ENCODE results near the gene FNTB.

The FNTB gene

GRCh38 chr14:65002586-65003210 lies 16.0 kb downstream of the FNTB start:
- Histone ChIP-seq H3K9ac (ENCODE audit: low read depth, low read length) (no peak overlapping the region), H3K36me3 (ENCODE audit: insufficient read depth, low read length) (no peaks in the 10 kb centered on the region)

GRCh38 chr14:65003394-65003793 lies 16.7 kb downstream of the FNTB start:
- no peak overlapping the region for H3K9ac ChIP-seq (ENCODE audit: low read depth, low read length)
- H3K36me3 ChIP-seq (ENCODE audit: insufficient read depth, low read length): no peaks in the 10 kb centered on the region
- H3K9me3 ChIP-seq (ENCODE audit: control insufficient read depth, insufficient read depth, low read length): no peaks in the 10 kb centered on the region
- peaks cover 33% of the 10 kb centered on the region for H3K4me1 ChIP-seq (ENCODE audit: insufficient read depth, low read length)

More at GRCh38 chr14:65002586-65003210, 16.0 kb downstream of the FNTB start:
- Histone ChIP-seq H3K4me1 (ENCODE audit: insufficient read depth, low read length) (peaks cover 36% of the 10 kb centered on the region), H3K9me3 (ENCODE audit: control insufficient read depth, insufficient read depth, low read length) (no peaks in the 10 kb centered on the region)

GRCh38 chr14:65006261-65006721 lies 19.6 kb downstream of the FNTB start:
- no peaks in the 10 kb centered on the region for H3K9me3 ChIP-seq (ENCODE audit: control insufficient read depth, insufficient read depth, low read length)
- H3K4me1 ChIP-seq (ENCODE audit: insufficient read depth, low read length): peaks cover 31% of the 10 kb centered on the region
- no peaks in the 10 kb centered on the region for H3K36me3 ChIP-seq (ENCODE audit: insufficient read depth, low read length)
- H3K9ac ChIP-seq (ENCODE audit: low read depth, low read length): no peak overlapping the region

- no peaks in the 10 kb centered on the region for H3K36me3 ChIP-seq (ENCODE audit: insufficient read depth, low read length)
- H3K9ac ChIP-seq (ENCODE audit: low read depth, low read length): no peak overlapping the region
- no peaks in the 10 kb centered on the region for H3K9me3 ChIP-seq (ENCODE audit: control insufficient read depth, insufficient read depth, low read length)
- H3K4me1 ChIP-seq (ENCODE audit: insufficient read depth, low read length): peaks cover 31% of the 10 kb centered on the region
Observed at GRCh38 chr14:65007202-65007601, 20.5 kb downstream of the FNTB start.

GRCh38 chr14:65010211-65010931 lies 23.7 kb downstream of the FNTB start:
- no peaks in the 10 kb centered on the region for H3K9me3 ChIP-seq (ENCODE audit: control insufficient read depth, insufficient read depth, low read length)
- no peaks in the 10 kb centered on the region; the same call in 1 of the 2 replicates for H3K36me3 ChIP-seq (ENCODE audit: insufficient read depth, low read length)
- H3K4me1 ChIP-seq (ENCODE audit: insufficient read depth, low read length): peaks cover 18% of the 10 kb centered on the region
- no peak overlapping the region for H3K9ac ChIP-seq (ENCODE audit: low read depth, low read length)

- peaks cover 10% of the 10 kb centered on the region for H3K4me1 ChIP-seq (ENCODE audit: insufficient read depth, low read length)
- no peaks in the 10 kb centered on the region; the same call in 1 of the 2 replicates for H3K36me3 ChIP-seq (ENCODE audit: insufficient read depth, low read length)
- H3K9ac ChIP-seq (ENCODE audit: low read depth, low read length): no peak overlapping the region
- no peaks in the 10 kb centered on the region for H3K9me3 ChIP-seq (ENCODE audit: control insufficient read depth, insufficient read depth, low read length)
Observed at GRCh38 chr14:65011538-65011937, 24.8 kb downstream of the FNTB start.

GRCh38 chr14:65012353-65012752 lies 25.7 kb downstream of the FNTB start:
- Histone ChIP-seq H3K36me3 (ENCODE audit: insufficient read depth, low read length) (no peaks in the 10 kb centered on the region; the same call in 1 of the 2 replicates), H3K4me1 (ENCODE audit: insufficient read depth, low read length) (peaks cover 8% of the 10 kb centered on the region), H3K9me3 (ENCODE audit: control insufficient read depth, insufficient read depth, low read length) (no peaks in the 10 kb centered on the region), H3K9ac (ENCODE audit: low read depth, low read length) (no peak overlapping the region)

GRCh38 chr14:65015391-65015790 lies 28.7 kb downstream of the FNTB start:
- H3K36me3 ChIP-seq (ENCODE audit: insufficient read depth, low read length): no peaks in the 10 kb centered on the region; the same call in 1 of the 2 replicates

GRCh38 chr14:65016471-65016870 lies 29.8 kb downstream of the FNTB start:
- Histone ChIP-seq H3K36me3 (ENCODE audit: insufficient read depth, low read length) (no peaks in the 10 kb centered on the region; the same call in 1 of the 2 replicates), H3K9me3 (ENCODE audit: control insufficient read depth, insufficient read depth, low read length) (no peaks in the 10 kb centered on the region), H3K9ac (ENCODE audit: low read depth, low read length) (no peak overlapping the region), H3K4me1 (ENCODE audit: insufficient read depth, low read length) (no peaks in the 10 kb centered on the region)

More at GRCh38 chr14:65015391-65015790, 28.7 kb downstream of the FNTB start:
- Histone ChIP-seq H3K9ac (ENCODE audit: low read depth, low read length) (no peak overlapping the region), H3K9me3 (ENCODE audit: control insufficient read depth, insufficient read depth, low read length) (no peaks in the 10 kb centered on the region), H3K4me1 (ENCODE audit: insufficient read depth, low read length) (no peaks in the 10 kb centered on the region)

- no peaks in the 10 kb centered on the region for H3K9me3 ChIP-seq (ENCODE audit: control insufficient read depth, insufficient read depth, low read length)
Observed at GRCh38 chr14:65019944-65020566, 33.4 kb downstream of the FNTB start.

GRCh38 chr14:65024957-65025356 lies 38.3 kb downstream of the FNTB start:
- no peaks in the 10 kb centered on the region for H3K36me3 ChIP-seq (ENCODE audit: insufficient read depth, low read length)
- no peaks in the 10 kb centered on the region for H3K9me3 ChIP-seq (ENCODE audit: control insufficient read depth, insufficient read depth, low read length)
- no peaks in the 10 kb centered on the region for H3K4me1 ChIP-seq (ENCODE audit: insufficient read depth, low read length)
- no peak overlapping the region for H3K9ac ChIP-seq (ENCODE audit: low read depth, low read length)

More at GRCh38 chr14:65019944-65020566, 33.4 kb downstream of the FNTB start:
- H3K36me3 ChIP-seq (ENCODE audit: insufficient read depth, low read length): no peaks in the 10 kb centered on the region
- H3K9ac ChIP-seq (ENCODE audit: low read depth, low read length): no peak overlapping the region
- H3K4me1 ChIP-seq (ENCODE audit: insufficient read depth, low read length): no peaks in the 10 kb centered on the region

GRCh38 chr14:65025818-65026217 lies 39.1 kb downstream of the FNTB start:
- H3K4me1 ChIP-seq (ENCODE audit: insufficient read depth, low read length): no peaks in the 10 kb centered on the region
- H3K9ac ChIP-seq (ENCODE audit: low read depth, low read length): no peak overlapping the region
- 0 out of 2 replicates have a peak, but pooled peaks cover 2% of the 10 kb centered on the region for H3K36me3 ChIP-seq (ENCODE audit: insufficient read depth, low read length)
- no peaks in the 10 kb centered on the region for H3K9me3 ChIP-seq (ENCODE audit: control insufficient read depth, insufficient read depth, low read length)

GRCh38 chr14:65026526-65026925 lies 39.8 kb downstream of the FNTB start:
- Histone ChIP-seq H3K36me3 (ENCODE audit: insufficient read depth, low read length) (0 out of 2 replicates have a peak, but pooled peaks cover 2% of the 10 kb centered on the region), H3K9ac (ENCODE audit: low read depth, low read length) (no peak overlapping the region), H3K4me1 (ENCODE audit: insufficient read depth, low read length) (no peaks in the 10 kb centered on the region), H3K9me3 (ENCODE audit: control insufficient read depth, insufficient read depth, low read length) (no peaks in the 10 kb centered on the region)

GRCh38 chr14:65027127-65027799 lies 40.6 kb downstream of the FNTB start:
- Histone ChIP-seq H3K36me3 (ENCODE audit: insufficient read depth, low read length) (0 out of 2 replicates have a peak, but pooled peaks cover 2% of the 10 kb centered on the region), H3K9me3 (ENCODE audit: control insufficient read depth, insufficient read depth, low read length) (no peaks in the 10 kb centered on the region), H3K9ac (ENCODE audit: low read depth, low read length) (no peak overlapping the region), H3K4me1 (ENCODE audit: insufficient read depth, low read length) (no peaks in the 10 kb centered on the region)
